ENCODE results near the gene ACAP2. TPM values are rescaled to one million over a fixed set of nuclear protein-coding genes. Genes with fewer than 3 reads are reported as not detected.

The ACAP2 gene
- polyA plus RNA-seq, 2 of the 4 experiments (the other 2 are of a cell fraction), result 7.8 to 26.0 TPM

DNA sequence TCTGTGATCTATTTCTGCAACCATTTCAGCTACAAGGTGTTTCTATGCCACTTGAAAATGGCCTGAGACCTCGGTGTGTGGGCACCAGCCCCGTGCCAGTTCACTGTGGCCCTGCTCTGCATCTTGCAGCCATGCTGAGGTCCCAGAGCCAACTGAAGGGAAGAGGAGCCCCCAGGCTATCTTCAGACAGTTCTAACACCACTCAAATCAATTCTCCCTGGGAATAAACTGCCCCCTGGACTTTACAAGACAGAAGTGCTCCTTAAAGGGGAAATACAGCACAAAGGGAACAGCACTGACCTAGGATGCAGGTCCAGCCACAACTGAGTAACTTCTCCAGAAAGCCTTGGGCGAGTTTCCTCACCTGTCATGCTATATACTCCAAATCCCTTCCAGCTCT lies 175.7 kb downstream of the ACAP2 start:
- POLR2A ChIA-PET, result no interaction called here
- FAIRE-seq, result no peak

DNA sequence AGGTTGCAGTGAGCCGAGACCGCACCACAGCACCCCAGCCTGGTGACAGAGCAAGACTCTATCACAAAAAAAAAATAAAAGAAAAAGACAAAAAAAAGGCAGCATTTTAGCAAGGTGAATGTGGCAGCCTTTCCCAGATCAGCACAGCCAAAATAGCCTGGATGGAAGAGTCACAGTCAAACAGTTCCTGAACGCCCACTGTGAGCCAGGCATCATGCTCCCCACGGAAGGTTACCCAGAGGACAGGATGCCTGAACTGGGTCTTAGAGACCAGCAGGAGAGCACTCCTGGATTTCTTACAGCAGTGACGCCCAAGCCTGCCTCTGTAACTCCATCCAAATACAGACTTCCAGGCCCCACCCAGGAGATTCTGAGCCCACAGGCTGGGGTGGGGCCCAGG lies 176.4 kb downstream of the ACAP2 start:
- POLR2A ChIA-PET, result no interaction called here
- 89% methylated on average over 5 of the region's 5 CpGs for WGBS (ENCODE audit: missing lambda C conversion rate)
- DNase-seq (ENCODE audit: low read depth in 1 of 2, low spot score in 1 of 2) (no peak), FAIRE-seq (no peak), ATAC-seq (no peak)
- Histone ChIP-seq H3K4me1 (peaks cover 8% of the 10 kb centered on the region), H3K9me3 (no peaks in the 10 kb centered on the region), H3K27ac (no peak overlapping the region), H3K4me2 (no peak overlapping the region), H3K4me3 (no peak overlapping the region)
- TF ChIP-seq BCL3 (IDR thresholded peaks at IDR 0.05) (no peak), RFX5 (IDR thresholded peaks at IDR 0.05) (no peak), TFCP2L1 (CRISPR knock-in tag; IDR thresholded peaks at IDR 0.05) (no peak), MAZ (IDR thresholded peaks at IDR 0.05; ENCODE audit: borderline replicate concordance, low read depth, low read length) (no peak)
- CTCF ChIA-PET, result interaction anchor here (1.3 to 7.1 kb wide), 2 partner anchors 584 to 594 kb away, joined by 8 to 59 read pairs; partner anchors contain the start of gene LSG1

More for the DNA sequence above, 175.7 kb downstream of the ACAP2 start:
- ATAC-seq, result no peak
- TF ChIP-seq HOXB5 (CRISPR knock-in tag; IDR thresholded peaks at IDR 0.05) (no peak), PHF8 (IDR thresholded peaks at IDR 0.05; ENCODE audit: borderline replicate concordance, low read depth) (no peak), PBX3 (IDR thresholded peaks at IDR 0.05) (no peak), ZSCAN20 (CRISPR knock-in tag; IDR thresholded peaks at IDR 0.05) (no peak), TP53 (CRISPR knock-in tag; IDR thresholded peaks at IDR 0.05) (no peak), ZC3H11A (IDR thresholded peaks at IDR 0.05) (no peak), NPAS2 (CRISPR knock-in tag; IDR thresholded peaks at IDR 0.05; ENCODE audit: borderline replicate concordance) (no peak), RAD21 (conservative IDR thresholded peaks at IDR 0.05 in 1 of 2, IDR thresholded peaks at IDR 0.05 in 1 of 2) (no peak), CHD2 (IDR thresholded peaks at IDR 0.05; ENCODE audit: low read length, partially characterized antibody) (no peak), FOSL2 (IDR thresholded peaks at IDR 0.05) (no peak), FOSL2 (CRISPR knock-in tag; IDR thresholded peaks at IDR 0.05) (no peak)
- TF ChIP-seq, protein P1, sequence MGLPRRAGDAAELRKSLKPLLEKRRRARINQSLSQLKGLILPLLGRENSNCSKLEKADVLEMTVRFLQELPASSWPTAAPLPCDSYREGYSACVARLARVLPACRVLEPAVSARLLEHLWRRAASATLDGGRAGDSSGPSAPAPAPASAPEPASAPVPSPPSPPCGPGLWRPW (IDR thresholded peaks at IDR 0.05), result no peak
- no peaks in the 10 kb centered on the region for H3K9me3 ChIP-seq
- H3K4me2 ChIP-seq, result no peak overlapping the region
- CTCF ChIA-PET, result interaction anchor here (1.3 to 7.1 kb wide), 2 partner anchors 585 to 595 kb away, joined by 8 to 59 read pairs; partner anchors contain the start of gene LSG1
- H3K27ac ChIP-seq, result no peak overlapping the region
- peaks cover 12% of the 10 kb centered on the region for H3K4me1 ChIP-seq
- WGBS (ENCODE audit: missing lambda C conversion rate), result 85% methylated on average over 3 of the region's 3 CpGs
- DNase-seq (ENCODE audit: low read depth in 1 of 2, low spot score in 1 of 2), result no peak
- H3K4me3 ChIP-seq, result no peak overlapping the region

- WGBS (ENCODE audit: missing lambda C conversion rate), result 92% methylated on average over 8 of the region's 13 CpGs
- Histone ChIP-seq H3K4me1 (peaks cover 8% of the 10 kb centered on the region), H3K27ac (no peak overlapping the region), H3K4me3 (no peak overlapping the region), H3K4me2 (no peak overlapping the region), H3K9me3 (no peaks in the 10 kb centered on the region)
- FAIRE-seq (no peak), DNase-seq (ENCODE audit: low read depth in 1 of 2, low spot score in 1 of 2) (no peak), ATAC-seq (no peak)
- POLR2A ChIA-PET, result interaction anchor here (0.7 kb wide), 1 partner anchor 579 kb away, joined by 3 read pairs; no protein-coding TSS in a partner anchor
- CTCF ChIA-PET, result interaction anchor here (0.6 to 7.1 kb wide), 5 partner anchors 10 to 583 kb away, joined by 3 to 59 read pairs (median 4); no protein-coding TSS in a partner anchor
- TF ChIP-seq HOXB5 (CRISPR knock-in tag; IDR thresholded peaks at IDR 0.05) (no peak), POLR2AphosphoS2 (conservative IDR thresholded peaks at IDR 0.05; ENCODE audit: low read length) (no peak), KDM5A (IDR thresholded peaks at IDR 0.05) (no peak), JUNB (IDR thresholded peaks at IDR 0.05) (no peak), CBX2 (IDR thresholded peaks at IDR 0.05; ENCODE audit: borderline replicate concordance, low read depth) (no peak), MYC (IDR thresholded peaks at IDR 0.05; ENCODE audit: borderline replicate concordance, low read length) (no peak), FOSB (CRISPR knock-in tag; IDR thresholded peaks at IDR 0.05) (no peak), CEBPB (IDR thresholded peaks at IDR 0.05) (no peak), MAFK (IDR thresholded peaks at IDR 0.05; ENCODE audit: partially characterized antibody) (no peak), POLR2A (IDR thresholded peaks at IDR 0.05; ENCODE audit: low read length) (no peak), RFX5 (IDR thresholded peaks at IDR 0.05) (no peak), MAZ (IDR thresholded peaks at IDR 0.05; ENCODE audit: borderline replicate concordance, low read depth, low read length) (no peak), NFE2L2 (conservative IDR thresholded peaks at IDR 0.05; ENCODE audit: low read length) (no peak)
Observed at GRCh38 chr3:195265363-195265976, 177.3 kb downstream of the ACAP2 start.

Data from A549 (cell line).